Measurements from ENCODE around the gene MYO5B. TPM values are rescaled to one million over a fixed set of nuclear protein-coding genes. Genes with fewer than 3 reads are reported as not detected.

The MYO5B gene
- total RNA-seq, 4 donors from 2014 or later: 0.63 to 31.0 (median 13.0) TPM

DNA sequence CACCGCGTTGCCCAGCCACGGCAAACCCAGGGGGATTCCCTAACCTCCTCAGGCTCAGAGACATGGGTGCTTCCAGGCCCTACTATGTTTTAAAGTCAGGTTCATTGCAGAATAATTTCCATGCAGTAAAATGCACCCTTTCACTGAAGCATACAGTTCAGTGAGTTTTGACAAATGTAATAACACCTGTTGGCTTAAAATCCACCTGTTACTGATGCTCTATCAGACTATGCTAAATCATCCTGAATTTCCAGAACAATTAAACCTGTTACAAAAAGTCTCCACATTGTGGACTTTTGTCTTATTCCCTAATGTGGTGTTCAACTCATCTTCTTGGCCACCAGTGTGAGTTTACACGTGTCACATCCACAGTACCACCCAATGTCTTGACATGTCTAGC, 234.6 kb downstream of the MYO5B start:
- DNase-seq (ENCODE audit: low spot score) (no peak), ATAC-seq (ENCODE audit: low FRiP score) (no peak)
- TF ChIP-seq, protein P1, sequence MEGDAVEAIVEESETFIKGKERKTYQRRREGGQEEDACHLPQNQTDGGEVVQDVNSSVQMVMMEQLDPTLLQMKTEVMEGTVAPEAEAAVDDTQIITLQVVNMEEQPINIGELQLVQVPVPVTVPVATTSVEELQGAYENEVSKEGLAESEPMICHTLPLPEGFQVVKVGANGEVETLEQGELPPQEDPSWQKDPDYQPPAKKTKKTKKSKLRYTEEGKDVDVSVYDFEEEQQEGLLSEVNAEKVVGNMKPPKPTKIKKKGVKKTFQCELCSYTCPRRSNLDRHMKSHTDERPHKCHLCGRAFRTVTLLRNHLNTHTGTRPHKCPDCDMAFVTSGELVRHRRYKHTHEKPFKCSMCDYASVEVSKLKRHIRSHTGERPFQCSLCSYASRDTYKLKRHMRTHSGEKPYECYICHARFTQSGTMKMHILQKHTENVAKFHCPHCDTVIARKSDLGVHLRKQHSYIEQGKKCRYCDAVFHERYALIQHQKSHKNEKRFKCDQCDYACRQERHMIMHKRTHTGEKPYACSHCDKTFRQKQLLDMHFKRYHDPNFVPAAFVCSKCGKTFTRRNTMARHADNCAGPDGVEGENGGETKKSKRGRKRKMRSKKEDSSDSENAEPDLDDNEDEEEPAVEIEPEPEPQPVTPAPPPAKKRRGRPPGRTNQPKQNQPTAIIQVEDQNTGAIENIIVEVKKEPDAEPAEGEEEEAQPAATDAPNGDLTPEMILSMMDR (IDR thresholded peaks at IDR 0.05): no peak

DNA sequence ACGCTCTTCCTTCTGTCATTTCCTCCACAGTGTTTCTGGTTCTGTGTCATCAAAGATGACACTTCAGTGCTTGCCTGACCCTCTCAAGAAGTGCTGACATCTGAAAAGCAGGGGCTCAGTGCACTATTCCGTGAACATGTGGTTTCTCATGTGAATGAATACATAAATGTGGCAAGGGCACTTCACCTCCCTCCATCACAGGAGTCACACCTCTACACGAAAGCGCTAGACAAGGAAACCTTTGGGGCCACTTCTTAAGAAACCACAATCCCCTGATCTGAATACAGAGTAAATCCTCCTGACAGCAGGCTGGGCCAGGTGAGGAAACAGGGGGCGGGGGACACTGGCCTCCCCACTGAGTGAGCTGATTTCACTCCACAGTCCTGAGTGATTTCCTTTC, 235.8 kb downstream of the MYO5B start:
- DNase-seq (ENCODE audit: low spot score): no peak
- ATAC-seq (ENCODE audit: low FRiP score): no peak
- TF ChIP-seq, protein P1 (IDR thresholded peaks at IDR 0.05): no peak

DNA sequence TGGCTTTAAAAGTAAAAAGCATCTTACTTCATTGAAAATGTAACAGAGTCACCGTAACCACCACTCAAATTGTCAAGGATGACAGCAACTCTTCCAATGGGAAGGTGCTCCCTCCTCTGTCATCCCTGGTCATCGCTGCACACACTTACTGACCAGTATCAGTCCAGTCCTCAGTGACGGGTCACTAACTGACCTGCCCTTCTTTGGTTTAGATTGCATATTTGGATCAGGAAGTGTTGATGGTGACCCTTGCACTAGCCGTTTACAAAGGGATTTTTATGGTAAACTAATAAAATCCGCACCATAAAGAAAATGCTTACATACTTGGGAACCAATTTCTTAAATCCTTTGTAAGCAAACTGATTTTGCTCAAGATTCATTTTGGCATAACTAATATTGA, 239.7 kb downstream of the MYO5B start:
- DNase-seq (ENCODE audit: low spot score): no peak
- TF ChIP-seq, protein P1 (IDR thresholded peaks at IDR 0.05): no peak

DNA sequence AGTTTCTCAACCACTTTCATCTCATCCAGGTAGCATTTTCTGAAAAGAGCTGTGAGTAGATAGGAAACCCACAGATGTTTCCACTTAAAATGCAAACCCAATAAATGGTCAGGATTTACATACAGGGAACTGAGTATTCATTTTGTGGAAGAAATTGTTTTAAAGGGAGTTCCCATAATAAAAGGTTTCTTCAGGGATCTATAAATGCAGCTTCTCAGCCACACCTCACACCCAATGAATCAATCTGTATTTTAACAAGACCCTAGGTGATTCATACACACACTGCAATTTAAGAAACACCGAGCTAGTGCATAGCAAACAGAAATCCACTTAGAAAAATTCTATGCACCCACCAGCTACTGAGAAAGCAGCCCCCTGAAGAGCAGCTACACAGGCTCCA, 241.6 kb downstream of the MYO5B start:
- TF ChIP-seq, protein P1 (IDR thresholded peaks at IDR 0.05): no peak
- ATAC-seq (ENCODE audit: low FRiP score): no peak

More for the DNA sequence above, 239.7 kb downstream of the MYO5B start:
- no peak for ATAC-seq (ENCODE audit: low FRiP score)

DNA sequence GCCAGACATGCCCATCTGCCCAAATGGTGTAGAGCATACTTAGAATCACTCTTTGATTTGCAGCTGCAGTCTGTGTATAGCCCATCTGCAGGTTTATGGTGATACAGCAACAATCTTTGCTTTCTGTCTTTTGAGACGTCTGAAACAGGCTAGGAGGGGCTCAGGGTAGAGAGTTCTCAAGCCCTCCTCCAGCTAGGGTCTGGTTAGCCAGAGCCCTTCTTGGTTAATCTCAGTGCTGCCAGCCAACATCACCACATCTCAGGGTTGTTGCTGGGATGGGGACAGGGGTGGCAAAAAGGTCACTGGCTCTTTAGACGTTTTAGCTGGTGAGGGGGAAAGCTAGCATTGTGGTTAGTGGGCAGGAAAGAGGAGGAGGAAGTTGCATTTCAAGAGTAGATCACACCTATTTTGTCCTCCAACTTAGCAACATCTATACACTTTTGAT, 245.0 kb downstream of the MYO5B start:
- DNase-seq (ENCODE audit: low spot score): no peak
- no peak for ATAC-seq (ENCODE audit: low FRiP score)
- TF ChIP-seq, protein P1 (IDR thresholded peaks at IDR 0.05): no peak

More for the DNA sequence above, 241.6 kb downstream of the MYO5B start:
- no peak for DNase-seq (ENCODE audit: low spot score)

DNA sequence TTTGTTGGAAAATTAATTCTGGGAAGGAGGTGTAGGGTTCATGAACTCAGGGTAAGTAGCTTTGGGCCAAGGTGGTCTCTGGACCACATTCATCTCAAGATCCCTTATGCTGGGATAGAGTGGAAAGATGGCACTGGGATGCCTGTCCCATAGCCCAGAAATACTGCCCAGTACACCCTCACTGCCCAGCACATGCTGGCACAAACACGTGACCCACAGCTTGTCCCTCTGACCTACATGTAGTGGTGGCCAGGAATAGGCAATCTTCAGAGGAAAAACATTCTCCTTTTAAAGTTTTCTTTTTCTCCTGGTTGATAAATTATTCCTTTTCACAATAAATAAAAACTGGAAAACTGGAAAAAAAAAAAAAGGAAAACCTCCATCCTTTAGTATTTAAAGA, 246.0 kb downstream of the MYO5B start:
- TF ChIP-seq, protein P1 (IDR thresholded peaks at IDR 0.05): no peak
- ATAC-seq (ENCODE audit: low FRiP score): no peak
- no peak for DNase-seq (ENCODE audit: low spot score)

DNA sequence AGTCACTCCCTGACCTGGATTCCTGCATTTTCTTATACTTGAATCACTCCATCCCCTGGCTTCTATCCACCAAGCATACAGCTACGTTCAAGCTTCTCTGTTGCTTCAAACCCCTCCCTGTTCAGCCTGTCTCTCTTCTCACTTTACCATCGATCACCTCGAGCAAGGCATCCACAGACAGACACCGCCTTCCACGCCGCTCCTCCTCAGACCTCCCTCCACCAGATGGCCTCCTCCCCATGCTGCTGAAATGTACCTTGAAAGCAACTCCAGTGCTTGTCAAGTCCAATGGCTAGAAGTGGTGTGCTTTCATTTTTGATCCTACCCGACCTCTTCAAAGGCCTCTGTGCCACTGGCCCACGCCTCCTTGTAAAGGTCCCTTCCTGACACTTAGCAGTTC, 250.3 kb downstream of the MYO5B start:
- DNase-seq (ENCODE audit: low spot score): no peak
- TF ChIP-seq, protein P1 (IDR thresholded peaks at IDR 0.05): no peak
- ATAC-seq (ENCODE audit: low FRiP score): peak; percentile 89

Data from omental fat pad (tissue), 4 donors.